T-helper 22 cell (primary cell): Measurements from ENCODE around the gene ZNF276.
"Not testable (repeated sequence)": the region's sequence is repeated elsewhere in the genome, so short reads cannot be mapped to it uniquely, and the experiment has no call there.

ENCODE experiments used
- DNase-seq: peaks from one replicate; pipeline ENCODE4 v3.0.0-alpha.2; 2020; ENCODE audit warnings: low read depth

The ZNF276 gene, protein sequence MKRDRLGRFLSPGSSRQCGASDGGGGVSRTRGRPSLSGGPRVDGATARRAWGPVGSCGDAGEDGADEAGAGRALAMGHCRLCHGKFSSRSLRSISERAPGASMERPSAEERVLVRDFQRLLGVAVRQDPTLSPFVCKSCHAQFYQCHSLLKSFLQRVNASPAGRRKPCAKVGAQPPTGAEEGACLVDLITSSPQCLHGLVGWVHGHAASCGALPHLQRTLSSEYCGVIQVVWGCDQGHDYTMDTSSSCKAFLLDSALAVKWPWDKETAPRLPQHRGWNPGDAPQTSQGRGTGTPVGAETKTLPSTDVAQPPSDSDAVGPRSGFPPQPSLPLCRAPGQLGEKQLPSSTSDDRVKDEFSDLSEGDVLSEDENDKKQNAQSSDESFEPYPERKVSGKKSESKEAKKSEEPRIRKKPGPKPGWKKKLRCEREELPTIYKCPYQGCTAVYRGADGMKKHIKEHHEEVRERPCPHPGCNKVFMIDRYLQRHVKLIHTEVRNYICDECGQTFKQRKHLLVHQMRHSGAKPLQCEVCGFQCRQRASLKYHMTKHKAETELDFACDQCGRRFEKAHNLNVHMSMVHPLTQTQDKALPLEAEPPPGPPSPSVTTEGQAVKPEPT

GRCh38 chr16:89720813-89721545, at the start of gene ZNF276, which contains the start of gene VPS9D1:
ZNF276 (plus strand) TSS chr16:89721537; CDS start chr16:89721641, 104 bp downstream.
VPS9D1 (minus strand) TSS chr16:89720898; CDS start chr16:89720861, 37 bp downstream.
- peak; percentile 72 for DNase-seq

DNA sequence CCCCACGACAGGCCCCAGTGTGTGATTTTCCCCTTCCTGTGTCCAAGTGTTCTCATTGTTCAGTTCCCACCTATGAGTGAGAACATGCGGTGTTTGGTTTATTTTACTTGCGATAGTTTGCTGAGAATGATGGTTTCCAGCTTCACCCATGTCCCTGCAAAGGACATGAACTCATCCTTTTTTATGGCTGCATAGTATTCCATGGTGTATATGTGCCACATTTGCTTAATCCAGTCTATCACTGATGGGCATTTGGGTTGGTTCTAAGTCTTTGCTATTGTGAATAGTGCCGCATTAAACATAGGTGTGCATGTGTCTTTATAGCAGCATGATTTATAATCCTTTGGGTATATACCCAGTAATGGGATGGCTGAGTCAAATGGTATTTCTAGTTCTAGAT, 49.8 kb upstream of the ZNF276 start:
- DNase-seq: not testable (repeated sequence)

DNA sequence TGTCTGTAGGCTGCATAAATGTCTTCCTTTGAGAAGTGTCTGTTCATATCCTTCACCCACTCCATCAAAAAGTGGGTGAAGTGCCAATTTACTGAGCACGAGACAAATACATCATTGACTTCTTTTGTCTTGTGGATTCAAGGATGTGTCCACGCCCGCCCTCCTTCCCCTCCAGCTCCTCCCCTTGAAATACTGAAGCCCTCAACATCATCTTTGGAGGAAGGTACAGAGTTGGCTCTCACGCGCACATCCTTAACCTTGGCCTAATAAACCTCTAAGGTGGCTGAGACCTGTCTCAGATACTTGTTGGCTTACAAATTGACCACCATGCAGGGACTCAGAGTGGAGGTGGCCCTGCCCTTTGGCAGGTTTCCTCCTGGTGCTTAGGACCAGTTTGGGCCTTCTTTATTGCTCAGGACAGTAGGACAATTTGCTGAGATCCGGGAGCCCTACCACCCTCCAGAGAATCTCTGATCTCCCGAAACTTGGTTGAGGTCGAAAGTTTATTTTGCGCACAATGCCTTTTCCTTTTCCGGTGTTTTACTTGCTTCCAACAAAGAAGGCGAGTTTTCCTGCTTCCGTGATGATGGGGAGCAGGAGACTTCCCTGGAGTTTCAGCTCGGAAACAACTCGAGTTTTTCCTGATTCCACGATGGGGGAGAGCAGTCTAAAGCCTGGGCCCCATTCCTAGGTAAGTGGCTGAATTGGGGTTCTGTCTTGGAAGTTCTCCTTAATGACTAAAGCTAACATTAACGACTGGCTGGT, 49.0 kb upstream of the ZNF276 start:
- no peak for DNase-seq

DNA sequence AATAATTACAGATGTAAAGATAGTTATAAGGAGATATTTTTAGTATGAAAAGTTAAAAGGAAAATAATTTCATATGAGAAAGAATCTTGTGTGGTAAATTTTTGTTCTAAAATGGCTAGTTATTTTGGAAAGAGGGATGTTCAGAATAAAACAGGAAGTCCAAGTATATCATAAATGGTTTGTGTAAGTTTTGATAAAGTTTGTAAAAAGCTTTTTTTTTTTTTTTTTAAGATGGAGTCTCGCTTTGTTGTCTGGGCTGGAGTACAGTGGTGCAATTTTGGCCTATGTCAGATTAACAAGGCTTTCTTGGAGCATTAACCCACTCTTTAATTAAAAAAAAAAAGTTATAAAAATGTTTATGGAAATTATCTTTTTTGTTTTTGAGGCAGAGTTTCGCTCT, 43.1 kb upstream of the ZNF276 start:
- DNase-seq: no peak

DNA sequence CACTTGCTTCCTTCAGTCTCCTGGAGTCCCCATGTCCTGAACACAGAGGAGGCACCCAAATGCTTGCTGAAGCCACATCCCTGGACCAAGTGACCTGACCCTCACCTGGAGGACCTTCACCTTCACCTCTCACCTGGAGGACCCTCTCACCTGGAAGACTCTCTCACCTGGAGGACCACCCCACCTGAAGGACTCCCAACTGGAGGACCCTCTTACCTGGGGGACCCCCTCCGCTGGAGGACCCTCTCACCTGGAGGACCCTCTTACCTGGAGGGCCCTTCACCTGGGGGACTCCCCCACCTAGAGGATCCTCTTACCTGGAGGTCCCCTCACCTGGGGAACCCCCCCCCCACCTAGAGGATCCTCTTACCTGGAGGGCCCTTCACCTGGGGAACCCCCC, 35.4 kb upstream of the ZNF276 start:
- DNase-seq: no peak

DNA sequence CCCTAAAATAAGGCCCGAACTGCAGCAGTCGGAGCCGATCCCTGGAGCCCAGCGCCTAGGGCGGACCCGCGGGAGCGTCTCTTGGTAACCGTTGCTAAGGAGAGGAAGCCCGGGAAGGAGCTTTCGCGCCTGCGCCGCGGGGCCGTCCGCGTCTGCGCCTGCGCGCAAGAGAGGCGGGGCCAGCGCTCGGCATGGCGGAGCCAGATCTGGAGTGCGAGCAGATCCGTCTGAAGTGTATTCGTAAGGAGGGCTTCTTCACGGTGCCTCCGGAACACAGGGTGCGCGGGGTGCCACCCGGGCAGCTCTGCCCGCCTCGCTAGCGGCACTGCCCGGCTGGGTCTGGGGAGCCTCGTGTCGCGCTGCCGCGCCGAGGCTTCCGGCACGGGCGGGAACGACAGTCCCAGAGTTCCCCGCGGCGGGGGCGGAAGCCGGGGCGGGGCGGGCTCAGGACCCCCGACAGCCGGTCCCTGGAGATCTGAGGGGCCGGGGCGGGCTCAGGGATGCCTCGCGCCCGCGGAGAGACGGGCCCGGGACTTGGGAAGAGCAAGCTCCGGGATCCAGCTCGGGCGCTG, 34.7 kb upstream of the ZNF276 start, which contains the start of gene CDK10:
CDK10 (plus strand) TSS at position 170 of the 572 bp plus-strand sequence; CDS start at position 192, 22 bp downstream.
- DNase-seq: peak; percentile 74

- no peak for DNase-seq
Observed at GRCh38 chr16:89687092-89687940, 34.0 kb upstream of the ZNF276 start.

- no peak for DNase-seq
Observed at GRCh38 chr16:89688395-89688794, 32.9 kb upstream of the ZNF276 start.

GRCh38 chr16:89689142-89689541, 32.2 kb upstream of the ZNF276 start:
- DNase-seq: no peak

- DNase-seq: not testable (repeated sequence)
Observed at GRCh38 chr16:89689621-89690020, 31.7 kb upstream of the ZNF276 start.

- no peak for DNase-seq
Observed at GRCh38 chr16:89690392-89690901, 30.9 kb upstream of the ZNF276 start.

- no peak for DNase-seq
Observed at GRCh38 chr16:89691231-89691985, 29.9 kb upstream of the ZNF276 start.

DNA sequence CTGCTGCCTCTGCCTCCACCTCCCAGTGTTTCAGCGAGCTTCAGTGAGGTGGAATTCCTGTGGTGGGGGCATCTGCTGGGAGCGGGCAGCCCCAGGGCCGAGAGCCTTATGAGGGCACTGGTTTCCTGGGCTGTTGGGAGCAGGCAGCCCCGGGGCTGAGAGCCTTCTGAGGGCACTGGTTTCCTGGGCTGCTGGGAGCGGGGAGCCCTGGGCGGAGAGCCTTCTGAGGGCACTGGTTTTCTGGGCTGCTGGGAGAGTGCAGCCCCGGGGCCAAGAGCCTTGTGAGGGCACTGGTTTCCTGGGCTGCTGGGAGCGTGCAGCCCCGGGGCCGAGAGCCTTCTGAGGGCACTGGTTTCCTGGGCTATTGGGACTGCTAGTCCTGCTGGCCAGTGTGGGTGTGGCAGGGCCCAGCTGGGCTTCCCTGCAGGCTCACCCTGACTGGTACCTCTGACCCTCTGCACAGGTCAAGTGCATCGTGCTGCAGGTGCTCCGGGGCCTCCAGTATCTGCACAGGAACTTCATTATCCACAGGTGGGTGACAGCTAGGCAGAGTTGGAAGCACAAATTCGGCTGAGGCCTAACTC, 29.3 kb upstream of the ZNF276 start:
- no peak for DNase-seq

- DNase-seq: no peak
Observed at GRCh38 chr16:89693289-89693731, 28.0 kb upstream of the ZNF276 start.

GRCh38 chr16:89693931-89694783, 27.2 kb upstream of the ZNF276 start:
- DNase-seq: no peak

DNA sequence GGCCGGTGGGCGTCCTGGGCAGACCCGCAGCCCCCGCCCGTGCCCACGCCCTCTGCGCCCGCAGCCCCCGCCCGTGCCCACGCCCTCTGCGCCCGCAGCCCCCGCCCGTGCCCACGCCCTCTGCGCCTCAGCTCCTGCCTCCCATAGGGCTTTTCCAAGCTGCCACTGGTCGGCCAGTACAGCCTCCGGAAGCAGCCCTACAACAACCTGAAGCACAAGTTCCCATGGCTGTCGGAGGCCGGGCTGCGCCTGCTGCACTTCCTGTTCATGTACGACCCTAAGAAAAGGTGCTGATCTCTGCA, 26.6 kb upstream of the ZNF276 start:
- DNase-seq: not testable (repeated sequence)

- DNase-seq: no peak
Observed at GRCh38 chr16:89695086-89695874, 26.1 kb upstream of the ZNF276 start.
